ENCODE measurements around the gene DDB1.
A peak's percentile ranks its signal among the peaks of the same experiment; 100 is the strongest.

DDB1 gene

GRCh38 chr11:61336171-61336935, 3.4 kb upstream of the DDB1 start:
- peak; percentile 88 for DNase-seq (ENCODE audit: low spot score)

- DNase-seq (ENCODE audit: low spot score): no peak
Measured at GRCh38 chr11:61335355-61335710, 2.4 kb upstream of the DDB1 start.

GRCh38 chr11:61334434-61335354, 1.8 kb upstream of the DDB1 start:
- DNase-seq (ENCODE audit: low spot score): no peak

GRCh38 chr11:61333550-61334433, 887 bp upstream of the DDB1 start:
- no peak for DNase-seq (ENCODE audit: low spot score)

- DNase-seq (ENCODE audit: low spot score): peak; percentile 35
Measured at GRCh38 chr11:61332281-61332796, 566 bp downstream of the DDB1 start.

GRCh38 chr11:61331651-61332050, 1.3 kb downstream of the DDB1 start:
- DNase-seq (ENCODE audit: low spot score): no peak

- no peak for DNase-seq (ENCODE audit: low spot score)
Measured at GRCh38 chr11:61329871-61330270, 3.0 kb downstream of the DDB1 start.

GRCh38 chr11:61328351-61328750, 4.6 kb downstream of the DDB1 start:
- DNase-seq (ENCODE audit: low spot score): no peak

- DNase-seq (ENCODE audit: low spot score): no peak
Measured at GRCh38 chr11:61327669-61328071, 5.2 kb downstream of the DDB1 start.

GRCh38 chr11:61325649-61326414, 7.1 kb downstream of the DDB1 start:
- no peak for DNase-seq (ENCODE audit: low spot score)

- DNase-seq (ENCODE audit: low spot score): no peak
Measured at GRCh38 chr11:61315260-61315659, 17.6 kb downstream of the DDB1 start.

GRCh38 chr11:61310749-61311148, 22.2 kb downstream of the DDB1 start:
- no peak for DNase-seq (ENCODE audit: low spot score)

GRCh38 chr11:61309739-61310138, 23.2 kb downstream of the DDB1 start:
- no peak for DNase-seq (ENCODE audit: low spot score)

- no peak for DNase-seq (ENCODE audit: low spot score)
Measured at GRCh38 chr11:61309141-61309540, 23.8 kb downstream of the DDB1 start.

- DNase-seq (ENCODE audit: low spot score): no peak
Measured at GRCh38 chr11:61307354-61307753, 25.6 kb downstream of the DDB1 start.

- no peak for DNase-seq (ENCODE audit: low spot score)
Measured at GRCh38 chr11:61306221-61306620, 26.7 kb downstream of the DDB1 start.

GRCh38 chr11:61305417-61305816, 27.5 kb downstream of the DDB1 start:
- DNase-seq (ENCODE audit: low spot score): no peak

- DNase-seq (ENCODE audit: low spot score): no peak
Measured at GRCh38 chr11:61303725-61304124, 29.2 kb downstream of the DDB1 start.

GRCh38 chr11:61302550-61302949, 30.4 kb downstream of the DDB1 start:
- no peak for DNase-seq (ENCODE audit: low spot score)

- no peak for DNase-seq (ENCODE audit: low spot score)
Measured at GRCh38 chr11:61298663-61299244, 34.2 kb downstream of the DDB1 start.

GRCh38 chr11:61297746-61298145, 35.2 kb downstream of the DDB1 start:
- DNase-seq (ENCODE audit: low spot score): no peak

All from germinal center (tissue), 1 donor.